ENCODE results near the gene ZNF79.

GRCh38 chr9:127455324-127455992 lies 31.3 kb downstream of the ZNF79 start:
- TF ChIP-seq CTCF (IDR thresholded peaks at IDR 0.05; ENCODE audit: insufficient read depth, low read length, poor library complexity, severe bottlenecking) (no peak), EZH2phosphoT487 (conservative IDR thresholded peaks at IDR 0.05; ENCODE audit: low read length) (no peak)
